Measurements from ENCODE around the gene MEMO1. TPM values are rescaled to one million over a fixed set of nuclear protein-coding genes. Genes with fewer than 3 reads are reported as not detected.
A peak's percentile ranks its signal among the peaks of the same experiment; 100 is the strongest.

Gene MEMO1
- total RNA-seq, 1 experiment from 2014 or later = 44.7 TPM

DNA sequence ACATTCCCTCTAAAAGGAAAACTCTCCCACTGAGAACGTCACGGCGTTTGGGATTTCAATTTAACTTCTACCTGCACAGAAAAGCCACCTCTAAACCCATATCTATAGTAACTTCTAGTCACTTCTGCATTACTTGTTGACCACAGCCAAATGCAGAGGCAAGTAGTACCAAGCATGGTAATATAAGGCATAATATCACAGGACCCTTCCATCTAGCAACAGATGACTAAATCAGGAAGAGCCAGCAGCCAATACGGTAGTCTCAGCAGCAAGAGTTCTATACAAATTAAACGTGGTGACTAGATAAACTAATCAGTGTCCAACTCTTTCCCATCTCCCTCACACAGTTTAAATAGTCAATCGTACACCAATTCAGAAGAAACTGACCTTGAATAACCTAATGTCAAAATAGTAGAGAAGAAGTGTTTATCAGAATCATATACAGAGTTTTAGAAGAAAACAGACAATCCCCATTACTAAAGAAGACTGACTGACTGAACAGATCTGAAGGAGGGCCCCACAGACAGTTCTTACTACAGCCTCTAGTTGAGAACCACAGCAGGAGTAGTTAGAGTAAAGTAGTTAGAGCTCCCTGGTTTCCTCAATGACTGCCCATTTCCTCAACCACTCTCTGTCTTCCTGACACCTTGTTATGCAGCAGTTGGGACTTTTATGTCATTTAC lies 30.0 kb downstream of the MEMO1 start:
- DNase-seq (ENCODE audit: low read depth, low spot score) = no peak
- intact Hi-C loops (cut with micrococcal nuclease) = no loop called here
- Histone ChIP-seq H4K20me1 (ENCODE audit: insufficient read depth) (peaks cover 9% of the 10 kb centered on the region; the same call in 1 of the 2 replicates), H3K4me1 (ENCODE audit: control insufficient read depth in 1 of 2, insufficient read depth in 2 of 2, low read length in 2 of 2) (no peaks in the 10 kb centered on the region), H3K27ac (ENCODE audit: low read depth, low read length) (no peak overlapping the region), H3K4me2 (ENCODE audit: low read length) (no peak overlapping the region), H3K36me3 (ENCODE audit: control insufficient read depth in 1 of 2, insufficient read depth in 2 of 2, low read length in 2 of 2) (no peaks in the 10 kb centered on the region), H3K79me2 (ENCODE audit: insufficient read depth, low read length) (peaks cover 95% of the 10 kb centered on the region), H3K9ac (ENCODE audit: low read length) (no peak overlapping the region), H3K9me3 (ENCODE audit: control insufficient read depth in 1 of 2, insufficient read depth in 1 of 2, low read depth in 1 of 2, low read length in 2 of 2) (no peaks in the 10 kb centered on the region), H3K9me2 (ENCODE audit: insufficient read depth) (no peaks in the 10 kb centered on the region), H3K27me3 (ENCODE audit: insufficient read depth, low read length) (no peaks in the 10 kb centered on the region), H2AFZ (ENCODE audit: low read depth, low read length, poor library complexity, severe bottlenecking) (no peak overlapping the region), H3K4me3 (replicated peaks in 1 of 2; ENCODE audit: low read depth in 1 of 2, low read length in 2 of 2) (no peak overlapping the region)
- TSS peak; percentile 30 for BruUV-seq (replicated peaks)
- CTCF ChIA-PET = no interaction called here
- ATAC-seq = peak; percentile 67
- TF ChIP-seq CTCF (IDR thresholded peaks at IDR 0.05 in 2 of 3, conservative IDR thresholded peaks at IDR 0.05 in 1 of 3; ENCODE audit: borderline replicate concordance in 1 of 3, insufficient read depth in 1 of 3, low read depth in 2 of 3, low read length in 2 of 3) (0 out of 6 replicates have a peak, but pooled peaks of 1 of the 3 experiments have one; percentile 9), EZH2 (IDR thresholded peaks at IDR 0.05) (no peak), CBX3 (IDR thresholded peaks at IDR 0.05; ENCODE audit: low read depth) (no peak), RAD21 (IDR thresholded peaks at IDR 0.05; ENCODE audit: low read depth) (no peak)
- TF ChIP-seq, protein P1, sequence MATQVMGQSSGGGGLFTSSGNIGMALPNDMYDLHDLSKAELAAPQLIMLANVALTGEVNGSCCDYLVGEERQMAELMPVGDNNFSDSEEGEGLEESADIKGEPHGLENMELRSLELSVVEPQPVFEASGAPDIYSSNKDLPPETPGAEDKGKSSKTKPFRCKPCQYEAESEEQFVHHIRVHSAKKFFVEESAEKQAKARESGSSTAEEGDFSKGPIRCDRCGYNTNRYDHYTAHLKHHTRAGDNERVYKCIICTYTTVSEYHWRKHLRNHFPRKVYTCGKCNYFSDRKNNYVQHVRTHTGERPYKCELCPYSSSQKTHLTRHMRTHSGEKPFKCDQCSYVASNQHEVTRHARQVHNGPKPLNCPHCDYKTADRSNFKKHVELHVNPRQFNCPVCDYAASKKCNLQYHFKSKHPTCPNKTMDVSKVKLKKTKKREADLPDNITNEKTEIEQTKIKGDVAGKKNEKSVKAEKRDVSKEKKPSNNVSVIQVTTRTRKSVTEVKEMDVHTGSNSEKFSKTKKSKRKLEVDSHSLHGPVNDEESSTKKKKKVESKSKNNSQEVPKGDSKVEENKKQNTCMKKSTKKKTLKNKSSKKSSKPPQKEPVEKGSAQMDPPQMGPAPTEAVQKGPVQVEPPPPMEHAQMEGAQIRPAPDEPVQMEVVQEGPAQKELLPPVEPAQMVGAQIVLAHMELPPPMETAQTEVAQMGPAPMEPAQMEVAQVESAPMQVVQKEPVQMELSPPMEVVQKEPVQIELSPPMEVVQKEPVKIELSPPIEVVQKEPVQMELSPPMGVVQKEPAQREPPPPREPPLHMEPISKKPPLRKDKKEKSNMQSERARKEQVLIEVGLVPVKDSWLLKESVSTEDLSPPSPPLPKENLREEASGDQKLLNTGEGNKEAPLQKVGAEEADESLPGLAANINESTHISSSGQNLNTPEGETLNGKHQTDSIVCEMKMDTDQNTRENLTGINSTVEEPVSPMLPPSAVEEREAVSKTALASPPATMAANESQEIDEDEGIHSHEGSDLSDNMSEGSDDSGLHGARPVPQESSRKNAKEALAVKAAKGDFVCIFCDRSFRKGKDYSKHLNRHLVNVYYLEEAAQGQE (IDR thresholded peaks at IDR 0.05; ENCODE audit: low read depth) = no peak
- POLR2A ChIA-PET = no interaction called here
- RAD21 ChIA-PET (ENCODE audit: low non-redundant PET in 1 of 2, low total read pairs in 2 of 2, uncharacterized antibody in 2 of 2, unreplicated experiment in 2 of 2) = no interaction called here

Data from HCT116 (cell line).